Measurements from ENCODE around the gene LAPTM4A.
A peak's percentile ranks its signal among the peaks of the same experiment; 100 is the strongest.
"Not testable (repeated sequence)": the region's sequence is repeated elsewhere in the genome, so short reads cannot be mapped to it uniquely, and the experiment has no call there.

LAPTM4A gene

DNA sequence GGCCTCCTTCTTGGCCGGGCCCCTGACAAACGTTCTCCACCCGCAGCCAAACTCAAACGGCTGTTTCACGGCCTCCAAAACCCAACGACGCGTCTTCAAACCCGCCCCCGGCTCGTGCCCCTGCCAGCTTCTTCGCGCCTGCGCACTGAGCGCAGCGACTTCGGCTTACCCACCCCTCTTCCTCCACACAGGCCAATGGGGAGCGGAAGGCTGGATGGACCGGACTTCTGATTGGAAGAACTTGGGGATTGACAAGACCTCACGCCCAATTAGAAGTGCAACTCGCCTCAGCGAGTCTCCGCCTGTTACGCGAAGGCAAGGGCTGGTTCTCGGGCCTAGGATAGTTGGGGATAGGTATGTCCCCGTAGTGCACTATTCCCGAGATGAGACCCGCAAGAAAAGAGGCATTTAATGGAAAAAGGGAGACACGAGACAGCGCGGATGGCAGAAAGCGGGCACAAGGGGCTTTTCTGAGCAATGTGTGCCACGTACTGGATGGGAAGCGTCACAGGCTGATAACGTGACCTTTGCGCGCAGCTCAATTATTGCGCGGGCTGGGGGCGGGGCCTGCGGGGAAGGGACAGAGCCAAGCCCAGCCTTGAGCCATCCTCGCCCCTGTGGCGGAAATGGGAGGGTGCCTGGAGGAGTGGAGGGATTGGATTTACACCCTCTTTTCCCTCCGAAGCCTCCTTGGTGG, at the start of gene LAPTM4A:
LAPTM4A (minus strand) TSS at position 97 of the 697 bp plus-strand sequence. CDS start 108 bp downstream, outside the sequence.
- peak; percentile 100 for DNase-seq

- no peak for DNase-seq
Measured at GRCh38 chr2:20100711-20101110, 49.3 kb upstream of the LAPTM4A start.

GRCh38 chr2:20099780-20100179, 48.4 kb upstream of the LAPTM4A start:
- DNase-seq = no peak

GRCh38 chr2:20097889-20098714, 46.7 kb upstream of the LAPTM4A start:
- DNase-seq = peak; percentile 94

GRCh38 chr2:20095469-20095868, 44.0 kb upstream of the LAPTM4A start:
- DNase-seq = no peak

DNA sequence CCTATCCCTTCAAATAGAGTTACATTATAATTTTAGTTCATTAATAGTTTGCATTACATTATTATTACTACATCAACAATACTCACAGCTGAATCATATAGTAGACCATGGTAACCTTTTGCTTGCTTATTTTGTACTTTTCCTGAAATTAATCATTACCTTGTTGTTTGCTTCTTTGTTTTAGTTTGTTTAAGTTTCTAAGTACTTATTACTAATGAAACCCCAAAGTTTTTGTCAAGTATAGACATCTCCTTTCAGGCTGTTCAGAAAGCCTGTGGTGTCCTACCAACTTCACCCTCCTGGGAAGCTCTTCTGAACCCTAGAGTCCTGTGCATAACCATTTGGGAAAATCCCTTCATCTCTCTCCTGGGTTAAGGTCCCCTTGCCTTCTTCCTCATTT, 43.5 kb upstream of the LAPTM4A start:
- DNase-seq = no peak

- DNase-seq = no peak
Measured at GRCh38 chr2:20094142-20094755, 42.8 kb upstream of the LAPTM4A start.

DNA sequence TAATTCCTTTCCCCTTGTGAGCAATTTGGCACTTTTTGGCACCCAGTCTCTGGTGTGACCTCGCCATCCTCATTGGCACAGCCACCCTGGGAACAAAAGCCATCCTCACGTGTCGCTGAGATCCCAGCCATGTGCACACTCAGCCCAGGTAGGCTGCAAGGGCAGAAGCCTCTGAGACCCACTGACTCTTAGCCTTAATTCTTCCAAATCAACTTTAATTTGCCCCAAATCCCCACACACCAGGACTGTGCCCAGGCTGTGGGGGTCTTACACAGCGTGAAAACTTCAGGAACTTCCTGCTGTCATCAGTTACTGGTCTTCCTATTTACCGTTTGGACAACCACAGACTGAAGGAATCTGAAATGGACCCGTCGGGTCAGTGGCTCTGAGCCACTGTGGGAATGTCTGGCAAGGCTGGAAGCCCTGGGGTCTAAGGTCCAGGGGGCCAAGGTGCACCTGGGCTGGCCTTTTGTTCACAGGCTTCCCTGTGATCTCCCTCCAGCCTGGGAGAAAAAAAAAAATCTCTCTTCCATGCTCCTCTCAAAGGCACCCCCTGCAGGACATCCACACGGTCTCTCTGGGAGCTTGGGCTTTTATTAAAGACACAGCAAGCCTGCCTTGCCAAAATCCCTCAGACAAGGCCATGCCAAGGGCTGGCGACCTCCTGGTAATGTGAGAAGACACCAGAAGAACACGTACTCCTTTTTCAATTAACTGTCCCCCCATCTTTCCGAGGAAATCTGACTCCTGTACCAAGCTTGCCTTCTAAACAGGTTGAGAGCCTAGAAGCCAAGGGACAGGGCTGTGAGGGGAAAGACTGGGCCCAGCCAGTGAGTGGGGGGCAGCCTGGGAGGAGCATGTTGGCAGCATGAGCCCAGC, 42.1 kb upstream of the LAPTM4A start:
- DNase-seq = peak; percentile 63

DNA sequence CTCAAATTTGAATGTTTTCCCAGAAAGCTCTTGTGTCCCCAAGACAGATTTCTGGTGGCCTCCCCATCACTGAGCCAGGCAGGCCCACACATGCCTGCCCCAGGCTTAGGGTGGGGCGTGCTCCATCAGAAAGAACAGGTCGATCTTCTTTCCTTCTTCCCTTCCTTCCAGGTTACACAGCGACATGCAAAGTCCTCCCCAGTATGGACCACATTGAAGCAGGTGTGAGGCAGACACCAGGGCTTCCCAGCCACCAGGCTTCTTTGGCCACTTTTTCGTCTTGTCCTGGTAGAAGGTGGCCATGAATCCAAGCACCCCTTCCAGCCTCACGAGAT, 41.4 kb upstream of the LAPTM4A start:
- no peak for DNase-seq

- DNase-seq = no peak
Measured at GRCh38 chr2:20092226-20092900, 40.9 kb upstream of the LAPTM4A start.

- no peak for DNase-seq
Measured at GRCh38 chr2:20091305-20091991, 40.0 kb upstream of the LAPTM4A start.

- no peak for DNase-seq
Measured at GRCh38 chr2:20089715-20090464, 38.5 kb upstream of the LAPTM4A start.

GRCh38 chr2:20085909-20086308, 34.5 kb upstream of the LAPTM4A start:
- not testable (repeated sequence) for DNase-seq

GRCh38 chr2:20082812-20083211, 31.4 kb upstream of the LAPTM4A start:
- not testable (repeated sequence) for DNase-seq

- no peak for DNase-seq
Measured at GRCh38 chr2:20081841-20082240, 30.4 kb upstream of the LAPTM4A start.

DNA sequence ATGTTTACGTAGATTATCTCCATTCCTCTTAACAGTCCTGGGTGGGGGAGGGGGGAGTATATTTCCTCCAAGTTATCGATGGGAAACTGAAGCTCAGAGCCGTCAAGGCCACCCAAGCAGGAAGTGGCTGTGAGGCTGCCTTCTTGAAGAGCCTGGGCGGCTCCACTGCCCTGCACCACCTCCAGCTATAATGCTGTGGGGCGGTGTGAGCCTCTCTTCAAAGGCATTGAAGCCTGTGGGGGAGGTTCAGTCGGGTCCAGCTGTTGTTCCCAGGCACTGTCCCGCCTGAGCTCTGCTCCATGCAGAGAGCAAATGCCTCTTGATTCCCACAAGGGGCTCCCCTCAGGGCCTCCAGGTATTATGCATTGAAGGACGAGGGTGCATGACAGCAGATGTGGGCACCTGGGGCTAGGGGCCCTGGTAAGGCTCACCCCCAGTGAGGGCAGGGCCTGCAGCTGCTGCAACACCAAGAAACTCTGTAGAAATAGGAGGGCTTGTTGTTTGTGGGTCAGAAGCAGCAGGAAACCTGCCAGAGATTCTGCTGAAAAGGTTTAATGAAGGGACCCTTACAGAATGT, 29.5 kb upstream of the LAPTM4A start:
- no peak for DNase-seq

DNA sequence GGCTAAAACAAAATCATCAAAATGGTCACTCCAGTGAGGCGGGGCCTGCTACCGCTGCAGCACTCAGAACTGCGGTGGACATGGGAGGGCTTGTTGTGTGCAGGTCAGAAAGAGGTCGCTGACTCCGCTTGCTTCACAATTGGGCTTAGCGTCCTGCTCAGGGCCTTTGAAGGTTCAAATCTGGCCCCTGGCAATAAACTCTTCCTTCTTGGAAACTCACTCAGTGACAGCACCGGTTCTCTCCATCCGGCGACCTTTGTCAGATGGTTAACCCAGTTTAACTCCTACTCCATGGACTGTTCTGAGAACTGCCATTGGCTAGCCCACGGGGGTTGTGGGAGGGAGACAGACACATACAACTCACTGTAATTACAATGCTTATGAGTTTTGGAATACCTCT, 29.0 kb upstream of the LAPTM4A start:
- DNase-seq = no peak

GRCh38 chr2:20079546-20080115, 28.2 kb upstream of the LAPTM4A start:
- no peak for DNase-seq

GRCh38 chr2:20077411-20077940, 26.0 kb upstream of the LAPTM4A start:
- no peak for DNase-seq

- DNase-seq = no peak
Measured at GRCh38 chr2:20076757-20077156, 25.3 kb upstream of the LAPTM4A start.
